ENCODE data around the gene BOK. TPM values are rescaled to one million over a fixed set of nuclear protein-coding genes. Genes with fewer than 3 reads are reported as not detected.

BOK gene
- polyA plus RNA-seq, 1 donor from 2014 or later = 2.3 TPM

DNA sequence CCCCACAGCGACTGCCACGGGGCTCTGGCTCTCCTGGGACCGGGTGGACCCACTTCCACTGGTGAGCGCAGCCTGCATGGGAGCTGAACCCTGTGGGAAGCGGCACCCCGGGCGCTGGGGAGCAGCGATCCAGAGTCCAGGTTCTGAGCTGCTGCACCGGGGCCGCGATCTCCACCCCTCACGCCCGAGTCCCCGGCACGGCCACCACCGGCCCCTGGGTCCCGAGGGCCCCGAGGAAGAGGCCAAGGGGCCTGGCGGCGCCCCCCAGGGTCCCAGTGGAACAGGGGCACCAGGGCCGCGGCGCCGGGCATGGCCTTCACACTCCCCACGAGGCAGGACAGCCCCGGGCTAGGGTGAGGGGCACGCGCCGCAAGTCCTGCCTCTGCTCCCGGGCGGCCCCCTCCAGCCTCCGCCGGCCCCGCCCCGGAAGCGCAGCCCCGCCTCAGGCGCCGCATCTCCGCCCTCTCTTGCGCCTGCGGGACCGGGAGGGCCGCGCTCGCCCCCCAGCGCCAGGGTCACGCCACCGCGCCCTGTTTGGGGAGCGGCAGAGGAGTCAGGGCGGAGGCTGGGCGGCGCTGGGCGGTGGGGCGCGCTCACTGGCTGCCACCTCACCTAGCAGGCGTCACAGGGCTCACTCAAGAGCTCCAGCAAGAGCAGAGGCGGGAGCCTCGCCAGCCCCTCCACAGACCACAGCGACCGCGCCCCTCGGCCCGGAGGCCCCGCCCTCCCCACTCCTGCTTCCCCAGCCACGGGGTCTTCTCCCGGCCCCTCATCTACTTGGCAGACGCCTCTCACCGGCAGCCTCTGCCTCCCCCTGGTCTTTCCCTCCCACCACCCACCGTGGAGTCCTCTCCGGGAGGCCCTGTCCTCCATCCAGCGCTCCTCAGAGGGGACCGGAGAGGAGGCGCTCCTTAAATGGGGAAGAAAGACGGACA, 51.6 kb downstream of the BOK start:
- Histone ChIP-seq H3F3A (ENCODE audit: insufficient read depth, low read length, poor library complexity, severe bottlenecking) (no peaks in the 10 kb centered on the region), H2AFZ (ENCODE audit: low read depth, low read length) (no peak overlapping the region), H3K9me2 (ENCODE audit: insufficient read depth, low read length) (no peaks in the 10 kb centered on the region), H3K4me2 (ENCODE audit: low read length) (no peak overlapping the region), H3K9me3 (ENCODE audit: low read length) (no peaks in the 10 kb centered on the region), H4K20me1 (ENCODE audit: insufficient read depth) (no peaks in the 10 kb centered on the region), H3K79me2 (replicated peaks; ENCODE audit: insufficient read depth, low read length) (no peaks in the 10 kb centered on the region), H3K4me3 (ENCODE audit: low read length) (no peak overlapping the region), H3K27ac (ENCODE audit: low read length) (no peak overlapping the region), H3K36me3 (ENCODE audit: insufficient read depth, low read length) (no peaks in the 10 kb centered on the region), H3K9ac (ENCODE audit: low read length) (no peak overlapping the region), H3K27me3 (ENCODE audit: insufficient read depth, low read depth, low read length) (no peaks in the 10 kb centered on the region)
- TF ChIP-seq SMC3 (conservative IDR thresholded peaks at IDR 0.05; ENCODE audit: poor library complexity) = no peak

DNA sequence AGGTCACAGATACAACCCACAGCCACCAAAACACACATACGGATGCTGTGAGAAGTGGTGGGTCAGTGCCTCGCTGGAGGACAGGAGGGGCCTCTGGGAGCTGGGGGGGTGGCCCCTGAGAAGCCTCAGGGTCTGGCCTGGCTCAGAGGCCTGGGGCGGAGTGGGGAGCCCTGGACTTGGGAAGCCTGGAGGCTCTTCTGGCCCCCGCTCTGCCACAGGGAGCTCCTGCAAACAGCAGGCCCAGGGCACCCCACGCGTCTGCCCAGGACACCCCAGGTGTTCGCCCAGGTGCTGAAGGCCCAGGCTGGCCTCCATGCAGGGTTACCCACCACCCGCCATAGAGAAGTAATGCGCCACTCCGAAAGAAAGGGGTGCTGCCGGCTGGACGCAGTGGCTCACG, 52.5 kb downstream of the BOK start:
- TF ChIP-seq EZH2 (IDR thresholded peaks at IDR 0.05; ENCODE audit: borderline replicate concordance, insufficient read depth, low read length, poor library complexity, severe bottlenecking) (no peak), EP300 (conservative IDR thresholded peaks at IDR 0.05; ENCODE audit: poor library complexity, severe bottlenecking) (no peak), MXI1 (conservative IDR thresholded peaks at IDR 0.05; ENCODE audit: poor library complexity, severe bottlenecking) (no peak), SMC3 (conservative IDR thresholded peaks at IDR 0.05; ENCODE audit: poor library complexity) (no peak), POLR2AphosphoS5 (IDR thresholded peaks at IDR 0.05) (no peak), RAD21 (conservative IDR thresholded peaks at IDR 0.05) (no peak)
- TF ChIP-seq, protein P1, sequence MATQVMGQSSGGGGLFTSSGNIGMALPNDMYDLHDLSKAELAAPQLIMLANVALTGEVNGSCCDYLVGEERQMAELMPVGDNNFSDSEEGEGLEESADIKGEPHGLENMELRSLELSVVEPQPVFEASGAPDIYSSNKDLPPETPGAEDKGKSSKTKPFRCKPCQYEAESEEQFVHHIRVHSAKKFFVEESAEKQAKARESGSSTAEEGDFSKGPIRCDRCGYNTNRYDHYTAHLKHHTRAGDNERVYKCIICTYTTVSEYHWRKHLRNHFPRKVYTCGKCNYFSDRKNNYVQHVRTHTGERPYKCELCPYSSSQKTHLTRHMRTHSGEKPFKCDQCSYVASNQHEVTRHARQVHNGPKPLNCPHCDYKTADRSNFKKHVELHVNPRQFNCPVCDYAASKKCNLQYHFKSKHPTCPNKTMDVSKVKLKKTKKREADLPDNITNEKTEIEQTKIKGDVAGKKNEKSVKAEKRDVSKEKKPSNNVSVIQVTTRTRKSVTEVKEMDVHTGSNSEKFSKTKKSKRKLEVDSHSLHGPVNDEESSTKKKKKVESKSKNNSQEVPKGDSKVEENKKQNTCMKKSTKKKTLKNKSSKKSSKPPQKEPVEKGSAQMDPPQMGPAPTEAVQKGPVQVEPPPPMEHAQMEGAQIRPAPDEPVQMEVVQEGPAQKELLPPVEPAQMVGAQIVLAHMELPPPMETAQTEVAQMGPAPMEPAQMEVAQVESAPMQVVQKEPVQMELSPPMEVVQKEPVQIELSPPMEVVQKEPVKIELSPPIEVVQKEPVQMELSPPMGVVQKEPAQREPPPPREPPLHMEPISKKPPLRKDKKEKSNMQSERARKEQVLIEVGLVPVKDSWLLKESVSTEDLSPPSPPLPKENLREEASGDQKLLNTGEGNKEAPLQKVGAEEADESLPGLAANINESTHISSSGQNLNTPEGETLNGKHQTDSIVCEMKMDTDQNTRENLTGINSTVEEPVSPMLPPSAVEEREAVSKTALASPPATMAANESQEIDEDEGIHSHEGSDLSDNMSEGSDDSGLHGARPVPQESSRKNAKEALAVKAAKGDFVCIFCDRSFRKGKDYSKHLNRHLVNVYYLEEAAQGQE (IDR thresholded peaks at IDR 0.05; ENCODE audit: borderline replicate concordance) = no peak
- TF ChIP-seq, protein P2, sequence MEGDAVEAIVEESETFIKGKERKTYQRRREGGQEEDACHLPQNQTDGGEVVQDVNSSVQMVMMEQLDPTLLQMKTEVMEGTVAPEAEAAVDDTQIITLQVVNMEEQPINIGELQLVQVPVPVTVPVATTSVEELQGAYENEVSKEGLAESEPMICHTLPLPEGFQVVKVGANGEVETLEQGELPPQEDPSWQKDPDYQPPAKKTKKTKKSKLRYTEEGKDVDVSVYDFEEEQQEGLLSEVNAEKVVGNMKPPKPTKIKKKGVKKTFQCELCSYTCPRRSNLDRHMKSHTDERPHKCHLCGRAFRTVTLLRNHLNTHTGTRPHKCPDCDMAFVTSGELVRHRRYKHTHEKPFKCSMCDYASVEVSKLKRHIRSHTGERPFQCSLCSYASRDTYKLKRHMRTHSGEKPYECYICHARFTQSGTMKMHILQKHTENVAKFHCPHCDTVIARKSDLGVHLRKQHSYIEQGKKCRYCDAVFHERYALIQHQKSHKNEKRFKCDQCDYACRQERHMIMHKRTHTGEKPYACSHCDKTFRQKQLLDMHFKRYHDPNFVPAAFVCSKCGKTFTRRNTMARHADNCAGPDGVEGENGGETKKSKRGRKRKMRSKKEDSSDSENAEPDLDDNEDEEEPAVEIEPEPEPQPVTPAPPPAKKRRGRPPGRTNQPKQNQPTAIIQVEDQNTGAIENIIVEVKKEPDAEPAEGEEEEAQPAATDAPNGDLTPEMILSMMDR (IDR thresholded peaks at IDR 0.05; ENCODE audit: poor library complexity, severe bottlenecking) = no peak
- Histone ChIP-seq H3K9ac (ENCODE audit: low read length) (no peak overlapping the region), H3K79me2 (replicated peaks; ENCODE audit: insufficient read depth, low read length) (no peaks in the 10 kb centered on the region), H3F3A (ENCODE audit: insufficient read depth, low read length, poor library complexity, severe bottlenecking) (no peaks in the 10 kb centered on the region), H4K20me1 (ENCODE audit: insufficient read depth) (no peaks in the 10 kb centered on the region), H2AFZ (ENCODE audit: low read depth, low read length) (no peak overlapping the region), H3K9me2 (ENCODE audit: insufficient read depth, low read length) (no peaks in the 10 kb centered on the region), H3K27ac (ENCODE audit: low read length) (no peak overlapping the region), H3K27me3 (ENCODE audit: insufficient read depth, low read depth, low read length) (no peaks in the 10 kb centered on the region), H3K4me2 (ENCODE audit: low read length) (no peak overlapping the region), H3K36me3 (ENCODE audit: insufficient read depth, low read length) (no peaks in the 10 kb centered on the region), H3K4me3 (ENCODE audit: low read length) (no peak overlapping the region), H3K9me3 (ENCODE audit: low read length) (no peaks in the 10 kb centered on the region)

Data from neural cell (in vitro differentiated cells).